Ishikawa (cell line): ENCODE results near the gene CHN1.

ENCODE experiments used
- EP300 ChIP-seq: IDR thresholded peaks from 2 replicates; pipeline ENCODE4 v1.6.1; 2012; ENCODE audit warnings: borderline replicate concordance
- FOXM1 ChIP-seq: IDR thresholded peaks from 2 replicates; pipeline ENCODE4 v1.6.1; 2012; ENCODE audit warnings: low read depth, borderline replicate concordance
- MAX ChIP-seq: IDR thresholded peaks from 2 replicates; pipeline ENCODE4 v1.6.1; 2012
- RAD21 ChIP-seq: IDR thresholded peaks from 2 replicates; pipeline ENCODE4 v1.6.1; 2012; ENCODE audit warnings: low read depth
- TAF1 ChIP-seq: IDR thresholded peaks from 2 replicates; pipeline ENCODE4 v1.6.1; 2012; ENCODE audit warnings: low read depth, mild to moderate bottlenecking
- TEAD4 ChIP-seq: IDR thresholded peaks from 2 replicates; pipeline ENCODE4 v1.6.1; 2012
- USF1 ChIP-seq: IDR thresholded peaks from 2 replicates; pipeline ENCODE4 v1.6.1; 2012
- ZBTB7A ChIP-seq: IDR thresholded peaks from 2 replicates; pipeline ENCODE4 v1.6.1; 2012; ENCODE audit warnings: low read depth

- no peak for TF ChIP-seq FOXM1
- no peak for TF ChIP-seq RAD21
- TF ChIP-seq EP300 = no peak
- TF ChIP-seq USF1 = no peak
- TF ChIP-seq ZBTB7A = no peak
- TF ChIP-seq TAF1 = no peak
- TF ChIP-seq TEAD4 = no peak
- no peak for TF ChIP-seq MAX
Measured at GRCh38 chr2:174771136-174771535, 234.0 kb downstream of the CHN1 start.
